RWPE1 (cell line): Measurements from ENCODE around the gene GRIN3A.

Experiments
- CTCF ChIA-PET: fragments of 350-600 bp; sonication (Branson Sonifier 250); formaldehyde crosslinking; extraction: SDS; loops from one replicate; lab custom pipeline; 2021; lab: Yijun Ruan, JAX
- POLR2A ChIA-PET: fragments of 400-600 bp; formaldehyde crosslinking; extraction: SDS; loops from one replicate; lab custom pipeline; 2020; ENCODE audit warnings: antibody characterized with exemption; ENCODE audit not compliant: low non-redundant PET; lab: Yijun Ruan, JAX
- DNase-seq: peaks from one replicate; pipeline ENCODE4 v3.0.0; 2012; ENCODE audit warnings: low spot score
- H3K27ac ChIP-seq: fragments of 450-650 bp; 2 replicates; pipeline ENCODE4 v1.5.1; 2017
- TF ChIP-seq, protein P1 (sequence below): fragments of 450-650 bp; conservative IDR thresholded peaks from 2 replicates; pipeline ENCODE4 v1.5.1; 2017; ENCODE audit warnings: low read depth, mild to moderate bottlenecking

Gene GRIN3A

DNA sequence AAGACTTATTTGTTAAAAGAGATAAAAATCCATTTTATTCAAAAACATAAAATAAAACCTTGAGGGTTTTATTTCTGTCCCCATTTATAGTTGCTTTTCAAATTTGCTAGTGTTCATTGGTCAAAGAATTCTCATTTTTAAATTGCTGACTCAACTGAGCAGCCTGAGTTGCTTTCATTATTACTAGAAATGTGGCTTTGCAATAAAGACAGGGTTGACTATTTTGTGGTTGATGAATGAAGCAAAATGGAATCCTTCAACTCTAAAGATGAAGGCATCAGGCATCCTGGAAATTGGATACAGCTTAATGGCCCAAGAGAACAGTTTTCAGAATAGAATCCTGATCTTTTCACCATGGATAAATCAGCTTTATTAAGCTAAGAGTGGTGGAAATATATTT lies 119.7 kb downstream of the GRIN3A start:
- ChIA-PET POLR2A (no interaction called here), CTCF (interaction anchor here (0.6 kb wide), 1 partner anchor 196 kb away, joined by 8 read pairs; no protein-coding TSS in a partner anchor)
- H3K27ac ChIP-seq: no peak overlapping the region
- TF ChIP-seq, protein P1, sequence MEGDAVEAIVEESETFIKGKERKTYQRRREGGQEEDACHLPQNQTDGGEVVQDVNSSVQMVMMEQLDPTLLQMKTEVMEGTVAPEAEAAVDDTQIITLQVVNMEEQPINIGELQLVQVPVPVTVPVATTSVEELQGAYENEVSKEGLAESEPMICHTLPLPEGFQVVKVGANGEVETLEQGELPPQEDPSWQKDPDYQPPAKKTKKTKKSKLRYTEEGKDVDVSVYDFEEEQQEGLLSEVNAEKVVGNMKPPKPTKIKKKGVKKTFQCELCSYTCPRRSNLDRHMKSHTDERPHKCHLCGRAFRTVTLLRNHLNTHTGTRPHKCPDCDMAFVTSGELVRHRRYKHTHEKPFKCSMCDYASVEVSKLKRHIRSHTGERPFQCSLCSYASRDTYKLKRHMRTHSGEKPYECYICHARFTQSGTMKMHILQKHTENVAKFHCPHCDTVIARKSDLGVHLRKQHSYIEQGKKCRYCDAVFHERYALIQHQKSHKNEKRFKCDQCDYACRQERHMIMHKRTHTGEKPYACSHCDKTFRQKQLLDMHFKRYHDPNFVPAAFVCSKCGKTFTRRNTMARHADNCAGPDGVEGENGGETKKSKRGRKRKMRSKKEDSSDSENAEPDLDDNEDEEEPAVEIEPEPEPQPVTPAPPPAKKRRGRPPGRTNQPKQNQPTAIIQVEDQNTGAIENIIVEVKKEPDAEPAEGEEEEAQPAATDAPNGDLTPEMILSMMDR: no peak
- no peak for DNase-seq

DNA sequence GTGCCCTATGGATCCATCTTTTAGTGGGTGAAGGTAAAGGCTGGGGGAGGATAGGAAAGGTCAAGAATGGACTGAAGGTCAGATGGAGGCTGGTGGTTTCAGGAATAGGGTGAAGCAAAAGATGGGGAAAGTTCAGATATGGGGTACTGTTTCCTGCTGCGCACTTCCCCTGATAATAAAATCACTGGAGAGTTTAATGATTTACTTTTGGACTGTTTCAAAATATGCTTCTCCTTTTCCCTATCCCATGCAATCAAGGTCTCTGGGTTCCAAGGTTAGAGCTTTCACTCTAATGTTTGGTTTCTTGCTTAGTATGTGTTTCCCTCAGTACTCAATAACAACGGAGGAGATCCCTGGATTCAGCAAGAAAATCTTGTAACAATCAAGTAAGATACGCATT lies 132.9 kb downstream of the GRIN3A start:
- H3K27ac ChIP-seq: no peak overlapping the region
- ChIA-PET CTCF (no interaction called here), POLR2A (no interaction called here)
- TF ChIP-seq, protein P1: no peak
- no peak for DNase-seq

DNA sequence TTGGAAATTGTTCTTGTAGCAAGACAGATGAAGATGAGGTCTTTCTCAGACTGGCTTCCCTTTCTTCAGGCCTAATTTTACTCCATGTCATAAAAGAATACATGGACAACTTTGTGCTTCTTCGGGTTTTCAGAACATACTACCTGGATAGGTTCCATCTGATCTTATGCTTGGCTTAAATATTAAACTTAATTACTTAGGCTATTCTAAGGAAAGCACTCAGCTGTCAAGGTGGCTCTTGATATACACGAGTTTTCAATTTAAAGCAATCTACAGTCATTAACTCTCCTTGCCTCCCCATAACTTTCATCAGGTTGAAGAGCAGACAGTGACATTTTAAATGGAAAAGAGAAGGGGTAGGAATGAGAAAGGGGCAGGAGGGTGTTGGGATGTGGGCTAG lies 134.2 kb downstream of the GRIN3A start:
- POLR2A ChIA-PET: no interaction called here
- TF ChIP-seq, protein P1: no peak
- DNase-seq: no peak
- CTCF ChIA-PET: no interaction called here
- H3K27ac ChIP-seq: no peak overlapping the region

DNA sequence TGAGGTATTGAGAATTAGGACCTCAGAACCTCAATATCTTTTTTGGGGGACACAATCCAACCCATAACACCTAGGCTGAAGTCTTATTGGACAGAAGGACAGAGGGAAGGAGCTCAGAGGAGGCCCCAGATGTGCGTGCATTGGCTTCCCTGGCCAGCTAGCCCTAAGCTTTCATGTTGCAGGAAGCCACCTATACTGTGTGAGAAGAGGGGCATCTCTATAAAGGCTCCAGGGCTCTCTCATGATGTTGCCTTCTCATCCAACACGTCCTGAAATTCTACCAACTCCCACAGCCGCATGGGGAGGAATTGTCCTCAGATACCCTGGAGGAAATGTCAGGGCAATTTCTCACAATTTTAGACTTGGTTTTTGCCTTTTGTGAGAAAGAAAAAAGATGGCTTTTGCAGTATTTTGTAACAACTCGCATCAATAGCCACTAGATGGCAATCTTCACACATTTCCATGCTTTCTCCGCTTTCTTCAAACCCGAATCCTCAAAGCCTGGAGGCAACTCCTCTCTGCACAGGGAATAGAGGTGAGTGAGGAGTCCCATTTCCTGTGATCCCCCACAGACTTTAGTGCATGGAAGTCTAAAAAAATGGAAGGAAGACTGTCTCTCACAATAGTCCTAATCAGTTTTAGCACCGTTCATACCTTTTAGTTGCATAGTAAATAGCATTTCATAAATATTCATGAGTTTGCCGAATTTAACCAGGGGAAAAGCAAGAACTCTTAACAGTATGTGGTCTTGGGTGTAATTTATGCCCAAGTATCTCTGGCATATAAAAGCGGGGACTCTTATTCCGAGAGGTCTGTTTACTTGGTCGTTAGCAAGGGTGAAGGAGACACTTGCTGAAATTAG lies 136.3 kb downstream of the GRIN3A start:
- CTCF ChIA-PET: interaction anchor here (0.6 kb wide), 1 partner anchor 39 kb away, joined by 5 read pairs; no protein-coding TSS in a partner anchor
- POLR2A ChIA-PET: no interaction called here

DNA sequence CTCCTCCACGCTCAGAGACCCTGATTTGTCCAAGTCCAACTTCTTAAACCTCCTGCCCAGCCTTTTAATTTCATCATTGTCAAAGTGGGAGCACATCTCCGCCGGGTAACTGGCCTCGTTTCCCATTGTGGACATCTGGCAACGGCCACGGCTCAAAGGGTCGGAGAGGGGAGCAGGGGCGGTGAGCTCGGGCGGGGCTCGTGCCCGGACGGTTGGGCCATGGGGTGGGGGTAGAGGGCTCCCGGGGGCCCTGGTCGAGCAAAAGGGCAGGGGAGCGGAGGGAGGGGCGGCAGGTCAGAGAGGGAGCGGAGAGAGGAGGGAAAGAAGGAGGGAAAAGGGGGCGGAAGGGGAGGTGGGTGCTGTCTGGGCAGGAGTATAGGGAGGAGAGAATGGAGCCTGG lies 143.7 kb downstream of the GRIN3A start, which contains the start of gene PPP3R2:
PPP3R2 (minus strand) TSS at position 174 of the 400 bp plus-strand sequence; CDS start at position 126, 48 bp downstream.
- DNase-seq: no peak
- ChIA-PET POLR2A (no interaction called here), CTCF (no interaction called here)
- H3K27ac ChIP-seq: no peak within 1 kb of the TSS
- TF ChIP-seq, protein P1: no peak

More for the DNA sequence above, 136.3 kb downstream of the GRIN3A start:
- DNase-seq: peak; percentile 76
- TF ChIP-seq, protein P1: peak; percentile 90
- H3K27ac ChIP-seq: no peak overlapping the region

DNA sequence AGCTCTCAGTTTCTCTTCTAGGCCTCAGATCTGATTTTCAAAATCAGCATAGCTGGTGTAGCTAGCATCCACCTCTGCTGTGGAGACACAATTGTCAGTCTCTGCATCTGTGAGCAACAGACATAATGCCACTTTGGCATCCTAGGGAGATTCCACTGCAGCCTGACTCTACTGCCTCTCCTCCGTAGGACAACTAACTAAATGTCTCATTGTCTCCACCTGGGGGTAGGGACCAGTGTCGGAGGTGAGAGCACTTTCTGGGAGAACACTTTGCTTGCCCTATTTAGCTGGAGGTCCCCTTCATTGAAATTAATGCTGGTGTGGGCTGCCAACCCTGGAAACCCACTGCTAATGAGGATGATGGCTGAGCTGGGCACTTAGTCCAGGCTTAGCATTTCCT lies 145.1 kb downstream of the GRIN3A start:
- TF ChIP-seq, protein P1: no peak
- ChIA-PET CTCF (no interaction called here), POLR2A (no interaction called here)
- DNase-seq: no peak
- H3K27ac ChIP-seq: no peak overlapping the region
